Nephron (organoid): ENCODE results near the gene KCNMB1.
A peak's percentile ranks its signal among the peaks of the same experiment; 100 is the strongest.

Experiments used
- H3K27ac Mint-ChIP-seq, 3 experiments: 2 replicates each; pipeline ENCODE4 v1.8.0; 2020; ENCODE audit warnings: mixed read lengths in 3 of 3, mild to moderate bottlenecking in 2 of 3, moderate library complexity in 1 of 3
- H3K27me3 Mint-ChIP-seq: 2 replicates; pipeline ENCODE4 v1.8.0; 2021; ENCODE audit warnings: low read depth, mild to moderate bottlenecking, moderate library complexity, mixed read lengths
- H3K36me3 Mint-ChIP-seq: 2 replicates; pipeline ENCODE4 v1.8.0; 2020; ENCODE audit warnings: low read depth, mixed read lengths
- H3K4me1 Mint-ChIP-seq: 2 replicates; pipeline ENCODE4 v1.8.0; 2020; ENCODE audit warnings: mixed read lengths
- H3K4me3 Mint-ChIP-seq, 3 experiments: 2 replicates each; pipeline ENCODE4 v1.8.0; 2020; ENCODE audit warnings: mild to moderate bottlenecking in 3 of 3, mixed read lengths in 3 of 3, moderate library complexity in 2 of 3
- H3K9me3 Mint-ChIP-seq: 2 replicates; pipeline ENCODE4 v1.8.0; 2020; ENCODE audit warnings: mixed read lengths
- TF ChIP-seq, protein P1 (sequence below), 3 experiments: fragments of 200-600 bp; sonication (generic); IDR thresholded peaks; one replicate each; pipeline ENCODE4 v1.5.0; 2021; ENCODE audit warnings: antibody characterized with exemption in 3 of 3; ENCODE audit not compliant: unreplicated experiment in 3 of 3

Gene KCNMB1

GRCh38 chr5:170333161-170333910, 55.8 kb downstream of the KCNMB1 start:
- Mint-ChIP-seq H3K36me3 (no peaks in the 10 kb centered on the region), H3K4me1 (peaks cover 9% of the 10 kb centered on the region), H3K9me3 (no peaks in the 10 kb centered on the region), H3K4me3 (no peak overlapping the region), H3K27ac (peak overlapping the region in 1 of 3 experiments; percentile 26), H3K27me3 (peaks cover 5% of the 10 kb centered on the region)
- TF ChIP-seq, protein P1, sequence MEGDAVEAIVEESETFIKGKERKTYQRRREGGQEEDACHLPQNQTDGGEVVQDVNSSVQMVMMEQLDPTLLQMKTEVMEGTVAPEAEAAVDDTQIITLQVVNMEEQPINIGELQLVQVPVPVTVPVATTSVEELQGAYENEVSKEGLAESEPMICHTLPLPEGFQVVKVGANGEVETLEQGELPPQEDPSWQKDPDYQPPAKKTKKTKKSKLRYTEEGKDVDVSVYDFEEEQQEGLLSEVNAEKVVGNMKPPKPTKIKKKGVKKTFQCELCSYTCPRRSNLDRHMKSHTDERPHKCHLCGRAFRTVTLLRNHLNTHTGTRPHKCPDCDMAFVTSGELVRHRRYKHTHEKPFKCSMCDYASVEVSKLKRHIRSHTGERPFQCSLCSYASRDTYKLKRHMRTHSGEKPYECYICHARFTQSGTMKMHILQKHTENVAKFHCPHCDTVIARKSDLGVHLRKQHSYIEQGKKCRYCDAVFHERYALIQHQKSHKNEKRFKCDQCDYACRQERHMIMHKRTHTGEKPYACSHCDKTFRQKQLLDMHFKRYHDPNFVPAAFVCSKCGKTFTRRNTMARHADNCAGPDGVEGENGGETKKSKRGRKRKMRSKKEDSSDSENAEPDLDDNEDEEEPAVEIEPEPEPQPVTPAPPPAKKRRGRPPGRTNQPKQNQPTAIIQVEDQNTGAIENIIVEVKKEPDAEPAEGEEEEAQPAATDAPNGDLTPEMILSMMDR (IDR thresholded peaks at IDR 0.05; ENCODE audit: unreplicated experiment in 3 of 3) = no peak

- Mint-ChIP-seq H3K27ac (no peak overlapping the region), H3K4me3 (no peak overlapping the region), H3K9me3 (no peaks in the 10 kb centered on the region), H3K27me3 (peaks cover 5% of the 10 kb centered on the region), H3K4me1 (peaks cover 9% of the 10 kb centered on the region), H3K36me3 (no peaks in the 10 kb centered on the region)
- TF ChIP-seq, protein P1 (IDR thresholded peaks at IDR 0.05; ENCODE audit: unreplicated experiment in 3 of 3) = no peak
Observed at GRCh38 chr5:170332058-170332457, 57.1 kb downstream of the KCNMB1 start.

- TF ChIP-seq, protein P1 (IDR thresholded peaks at IDR 0.05; ENCODE audit: unreplicated experiment in 3 of 3) = no peak
- Mint-ChIP-seq H3K27ac (no peak overlapping the region), H3K9me3 (no peaks in the 10 kb centered on the region), H3K27me3 (peaks cover under 1% of the 10 kb centered on the region), H3K4me1 (peaks cover 9% of the 10 kb centered on the region), H3K36me3 (no peaks in the 10 kb centered on the region), H3K4me3 (no peak overlapping the region)
Observed at GRCh38 chr5:170330568-170331054, 58.6 kb downstream of the KCNMB1 start.

- H3K4me1 Mint-ChIP-seq = peaks cover 9% of the 10 kb centered on the region
- no peak overlapping the region for H3K4me3 Mint-ChIP-seq
- H3K36me3 Mint-ChIP-seq = no peaks in the 10 kb centered on the region
- H3K27ac Mint-ChIP-seq = no peak overlapping the region
- TF ChIP-seq, protein P1 (IDR thresholded peaks at IDR 0.05; ENCODE audit: unreplicated experiment in 3 of 3) = no peak
- no peaks in the 10 kb centered on the region for H3K27me3 Mint-ChIP-seq
- H3K9me3 Mint-ChIP-seq = no peaks in the 10 kb centered on the region
Observed at GRCh38 chr5:170329524-170329923, 59.6 kb downstream of the KCNMB1 start.

GRCh38 chr5:170327829-170328228, 61.3 kb downstream of the KCNMB1 start:
- Mint-ChIP-seq H3K4me1 (peaks cover 4% of the 10 kb centered on the region), H3K36me3 (no peaks in the 10 kb centered on the region), H3K9me3 (no peaks in the 10 kb centered on the region), H3K27ac (no peak overlapping the region), H3K27me3 (no peaks in the 10 kb centered on the region), H3K4me3 (no peak overlapping the region)
- TF ChIP-seq, protein P1 (IDR thresholded peaks at IDR 0.05; ENCODE audit: unreplicated experiment in 3 of 3) = no peak

- H3K36me3 Mint-ChIP-seq = no peaks in the 10 kb centered on the region
- H3K27ac Mint-ChIP-seq = no peak overlapping the region
- no peak overlapping the region for H3K4me3 Mint-ChIP-seq
- H3K27me3 Mint-ChIP-seq = no peaks in the 10 kb centered on the region
- H3K4me1 Mint-ChIP-seq = peaks cover 4% of the 10 kb centered on the region
- no peaks in the 10 kb centered on the region for H3K9me3 Mint-ChIP-seq
- TF ChIP-seq, protein P1 (IDR thresholded peaks at IDR 0.05; ENCODE audit: unreplicated experiment in 3 of 3) = no peak
Observed at GRCh38 chr5:170327168-170327567, 62.0 kb downstream of the KCNMB1 start.
